CD4-positive, alpha-beta memory T cell (primary cell): Measurements from ENCODE around the gene SLC1A2. TPM values are rescaled to one million over a fixed set of nuclear protein-coding genes. Genes with fewer than 3 reads are reported as not detected.

Source experiments
- CTCF ChIA-PET: fragments of 350-600 bp; sonication (Branson Sonifier 250); formaldehyde crosslinking; loops from one replicate; lab custom pipeline; 2021; ENCODE audit warnings: inconsistent platforms; ENCODE audit not compliant: partially characterized antibody; lab: Charles Lee
- POLR2A ChIA-PET: fragments of 350-600 bp; sonication (Branson Sonifier 250); formaldehyde crosslinking; loops from one replicate; lab custom pipeline; 2021; ENCODE audit not compliant: partially characterized antibody; lab: Charles Lee
- DNase-seq, 5 donors: peaks; one replicate each; pipeline versions ENCODE4 v3.0.0 to v3.0.0-alpha.2; 2020 to 2022; ENCODE audit warnings: mixed read lengths in 1 of 5
- H3K27ac ChIP-seq: one replicate; pipeline ENCODE4 v1.7.0; 2013; ENCODE audit warnings: low read depth, low read length
- H3K27me3 ChIP-seq: 2 replicates; pipeline ENCODE4 v1.7.0; 2013; ENCODE audit warnings: mild to moderate bottlenecking, low read length, moderate library complexity; ENCODE audit not compliant: insufficient read depth
- H3K36me3 ChIP-seq: 2 replicates; pipeline ENCODE4 v1.7.0; 2013; ENCODE audit warnings: mild to moderate bottlenecking, low read length, moderate library complexity; ENCODE audit not compliant: insufficient read depth
- H3K4me1 ChIP-seq: 2 replicates; pipeline ENCODE4 v1.7.0; 2013; ENCODE audit warnings: mild to moderate bottlenecking, low read length, moderate library complexity; ENCODE audit not compliant: insufficient read depth
- H3K4me3 ChIP-seq, 2 donors: one replicate each; pipeline ENCODE4 v1.7.0; 2013; ENCODE audit warnings: low read length in 2 of 2, mild to moderate bottlenecking in 1 of 2
- H3K9me3 ChIP-seq, 2 donors: one replicate each; pipeline ENCODE4 v1.7.0; 2013; ENCODE audit warnings: low read length in 2 of 2, control low read depth in 1 of 2; ENCODE audit not compliant: control insufficient read depth in 1 of 2
- H3K27ac Mint-ChIP-seq, 7 donors: one replicate each; pipeline ENCODE4 v1.8.0; 2020 to 2021; ENCODE audit warnings: mixed read lengths in 7 of 7, mild to moderate bottlenecking in 6 of 7, inconsistent platforms in 3 of 7, moderate library complexity in 3 of 7
- H3K27me3 Mint-ChIP-seq, 2 donors: one replicate each; pipeline ENCODE4 v1.8.0; 2020 to 2021; ENCODE audit warnings: mixed read lengths in 2 of 2
- H3K36me3 Mint-ChIP-seq, 2 donors: one replicate each; pipeline ENCODE4 v1.8.0; 2020 to 2021; ENCODE audit warnings: mixed read lengths in 2 of 2, inconsistent platforms in 1 of 2, mild to moderate bottlenecking in 1 of 2
- H3K4me1 Mint-ChIP-seq, 4 donors: one replicate each; pipeline ENCODE4 v1.8.0; 2020 to 2021; ENCODE audit warnings: mixed read lengths in 4 of 4, mild to moderate bottlenecking in 1 of 4
- H3K4me3 Mint-ChIP-seq, 8 donors: one replicate each; pipeline ENCODE4 v1.8.0; 2020 to 2021; ENCODE audit warnings: mixed read lengths in 8 of 8, mild to moderate bottlenecking in 7 of 8, moderate library complexity in 6 of 8, inconsistent platforms in 3 of 8
- H3K9me3 Mint-ChIP-seq, 8 donors: one replicate each; pipeline ENCODE4 v1.8.0; 2020 to 2021; ENCODE audit warnings: mixed read lengths in 8 of 8, mild to moderate bottlenecking in 5 of 8, inconsistent platforms in 3 of 8, moderate library complexity in 1 of 8
- intact Hi-C: fragments of 100-400 bp; cut with micrococcal nuclease; formaldehyde crosslinking; loops from one replicate; pipeline ENCODE4 v1.15.1; 2023
- polyA plus RNA-seq, 2 donors: library from polyadenylated mRNA; unstranded; fragments of 300-500 nt; fragmentation: Illumina TruSeq; gene quantifications; one replicate each; pipeline ENCODE4 v1.2.3, GENCODE V29; 2021
- total RNA-seq, 2 experiments: library from RNA; stranded (reverse); gene quantifications; one replicate each; pipeline ENCODE4 v1.2.3, GENCODE V29; 2021

SLC1A2 gene
- total and polyA plus RNA-seq, 4 experiments from 2014 or later = 0.08 to 0.25 (median 0.11) TPM

DNA sequence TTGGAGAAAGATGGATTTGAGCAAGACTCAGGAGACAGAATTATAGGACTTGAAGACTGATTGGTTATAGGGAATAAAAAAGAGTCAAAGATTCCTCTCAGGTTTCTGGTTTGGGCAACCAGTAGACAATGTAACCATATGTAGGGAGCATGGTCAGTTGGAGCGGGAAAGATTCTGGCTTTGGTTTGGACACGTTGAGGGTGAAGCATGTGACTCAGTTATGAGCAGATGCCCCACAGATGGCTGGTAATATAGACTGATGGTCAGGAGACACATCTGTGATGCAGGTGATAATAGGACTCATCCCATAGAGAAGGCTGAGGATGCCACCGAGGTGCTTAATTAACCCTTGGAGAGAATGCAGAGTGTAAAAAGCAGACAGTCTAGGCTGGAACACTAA, 148.3 kb downstream of the SLC1A2 start:
- CTCF ChIA-PET = no interaction called here
- H3K36me3 Mint-ChIP-seq = no peaks in the 10 kb centered on the region
- no peaks in the 10 kb centered on the region for H3K27me3 ChIP-seq
- no peak overlapping the region for H3K4me3 ChIP-seq
- POLR2A ChIA-PET = no interaction called here
- peaks cover 24% of the 10 kb centered on the region for H3K4me1 ChIP-seq
- peak overlapping the region in 3 of 7 donors; percentile 3 to 46 (median 19) for H3K27ac Mint-ChIP-seq
- H3K27me3 Mint-ChIP-seq = no peaks in the 10 kb centered on the region
- H3K36me3 ChIP-seq = no peaks in the 10 kb centered on the region
- H3K9me3 Mint-ChIP-seq = no peaks in the 10 kb centered on the region
- H3K4me1 Mint-ChIP-seq = peaks cover 17 to 53% (median 39%) of the 10 kb centered on the region in 4 donors
- H3K9me3 ChIP-seq = no peaks in the 10 kb centered on the region
- H3K27ac ChIP-seq = no peak overlapping the region
- intact Hi-C loops = no loop called here
- no peak for DNase-seq
- peak overlapping the region in 3 of 8 donors; percentile 4 to 36 (median 30) for H3K4me3 Mint-ChIP-seq

DNA sequence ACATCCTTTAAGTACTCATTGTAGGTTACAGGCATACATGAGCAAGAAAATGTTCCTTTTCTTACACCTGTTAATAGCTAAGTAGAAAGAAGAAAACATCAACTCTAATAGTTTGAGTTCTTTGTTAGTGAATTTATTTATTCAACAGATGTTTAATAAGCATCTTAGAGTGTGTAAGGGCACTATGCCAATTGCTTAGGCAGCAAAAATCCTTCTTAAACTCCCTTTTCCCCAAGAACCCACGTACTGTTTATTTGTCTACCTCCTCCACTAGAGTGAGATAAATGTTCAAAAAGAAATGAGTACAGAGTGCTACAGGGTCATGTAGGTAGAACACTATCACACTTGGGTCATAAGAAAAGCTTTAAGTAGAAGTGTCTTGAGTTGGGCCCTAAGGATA, 149.0 kb downstream of the SLC1A2 start:
- Mint-ChIP-seq H3K9me3 (no peaks in the 10 kb centered on the region), H3K4me3 (no peak overlapping the region), H3K27ac (peak overlapping the region in 2 of 7 donors; percentile 7 to 46), H3K27me3 (no peaks in the 10 kb centered on the region), H3K4me1 (peaks cover 19 to 54% (median 38%) of the 10 kb centered on the region in 4 donors), H3K36me3 (no peaks in the 10 kb centered on the region)
- no peaks in the 10 kb centered on the region for H3K36me3 ChIP-seq
- H3K27me3 ChIP-seq = no peaks in the 10 kb centered on the region
- no peak for DNase-seq
- peaks cover 24% of the 10 kb centered on the region for H3K4me1 ChIP-seq
- no peak overlapping the region for H3K27ac ChIP-seq
- no peaks in the 10 kb centered on the region for H3K9me3 ChIP-seq
- intact Hi-C loops = no loop called here
- POLR2A ChIA-PET = no interaction called here
- H3K4me3 ChIP-seq = no peak overlapping the region
- CTCF ChIA-PET = no interaction called here

DNA sequence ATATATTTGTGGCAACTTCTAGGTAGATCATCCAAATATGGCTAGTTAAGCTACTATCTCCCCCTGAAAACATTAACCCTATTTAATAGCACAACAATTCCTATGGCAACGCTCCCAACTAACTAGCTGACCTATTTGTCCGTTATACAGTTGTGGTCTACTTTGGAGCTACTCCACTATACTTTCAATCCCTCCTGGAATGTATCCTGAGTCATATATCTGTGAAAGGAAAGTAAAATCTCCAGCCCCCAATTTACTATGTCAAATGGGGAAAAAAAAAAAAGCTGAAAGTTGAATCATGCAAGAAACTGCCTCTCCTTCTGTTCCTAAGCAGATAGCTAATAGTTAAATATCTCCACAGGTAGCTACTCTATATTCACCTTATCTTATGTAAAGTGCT, 151.9 kb downstream of the SLC1A2 start:
- Mint-ChIP-seq H3K36me3 (no peaks in the 10 kb centered on the region), H3K9me3 (no peaks in the 10 kb centered on the region), H3K27ac (no peak overlapping the region), H3K4me1 (peaks cover 11 to 29% (median 21%) of the 10 kb centered on the region in 4 donors), H3K27me3 (no peaks in the 10 kb centered on the region), H3K4me3 (no peak overlapping the region)
- no peak overlapping the region for H3K27ac ChIP-seq
- no peak overlapping the region for H3K4me3 ChIP-seq
- intact Hi-C loops = no loop called here
- no peaks in the 10 kb centered on the region for H3K36me3 ChIP-seq
- peaks cover 8% of the 10 kb centered on the region for H3K4me1 ChIP-seq
- ChIA-PET POLR2A (interaction anchor here (2.2 kb wide), 1 partner anchor 10 kb away, joined by 7 read pairs; no protein-coding TSS in a partner anchor), CTCF (interaction anchor here (0.7 to 1.2 kb wide), 3 partner anchors 13 to 38 kb away, joined by 3 read pairs; no protein-coding TSS in a partner anchor)
- no peaks in the 10 kb centered on the region for H3K9me3 ChIP-seq
- no peak for DNase-seq
- H3K27me3 ChIP-seq = no peaks in the 10 kb centered on the region

DNA sequence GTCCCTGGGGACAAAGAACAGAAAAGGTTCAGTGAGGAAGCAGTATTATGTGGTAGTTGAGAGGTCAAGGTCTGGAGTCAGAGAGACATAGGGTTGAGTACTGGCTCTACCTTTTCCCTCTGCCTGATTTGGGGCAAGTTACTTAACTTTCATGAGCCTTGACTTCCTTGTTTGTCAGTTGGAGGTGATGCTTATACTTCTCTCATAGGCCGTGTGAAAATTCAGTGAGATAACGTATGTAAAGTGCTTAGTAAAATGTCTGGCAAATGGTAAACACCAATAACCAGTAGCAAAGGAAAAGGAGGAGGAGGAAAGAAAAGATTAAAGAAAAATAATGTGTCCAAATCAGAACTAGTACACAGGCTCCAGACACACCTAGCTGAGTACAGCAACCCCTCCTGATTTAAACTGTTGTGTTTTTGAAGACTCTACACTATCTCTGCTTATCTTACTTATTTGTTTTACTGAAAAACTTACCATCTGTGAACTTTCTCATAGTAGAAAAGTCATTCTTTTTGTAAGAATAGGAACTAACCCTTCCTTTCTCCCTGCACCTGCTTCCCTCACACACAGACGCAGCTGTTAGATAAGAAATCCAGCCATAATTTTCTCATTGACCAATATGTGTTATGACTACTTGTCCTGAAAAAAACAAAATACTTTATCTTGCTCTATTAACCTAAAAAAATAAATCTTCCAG, 153.5 kb downstream of the SLC1A2 start:
- Mint-ChIP-seq H3K4me3 (no peak overlapping the region), H3K27ac (no peak overlapping the region), H3K36me3 (no peaks in the 10 kb centered on the region), H3K9me3 (no peaks in the 10 kb centered on the region), H3K27me3 (no peaks in the 10 kb centered on the region), H3K4me1 (peaks cover 4 to 14% (median 9%) of the 10 kb centered on the region in 4 donors)
- no peak overlapping the region for H3K27ac ChIP-seq
- no peaks in the 10 kb centered on the region for H3K9me3 ChIP-seq
- H3K36me3 ChIP-seq = no peaks in the 10 kb centered on the region
- H3K4me1 ChIP-seq = no peaks in the 10 kb centered on the region
- ChIA-PET POLR2A (interaction anchor here (2.2 kb wide), 1 partner anchor 9 kb away, joined by 7 read pairs; no protein-coding TSS in a partner anchor), CTCF (no interaction called here)
- H3K27me3 ChIP-seq = no peaks in the 10 kb centered on the region
- intact Hi-C loops = no loop called here
- H3K4me3 ChIP-seq = no peak overlapping the region
- no peak for DNase-seq

DNA sequence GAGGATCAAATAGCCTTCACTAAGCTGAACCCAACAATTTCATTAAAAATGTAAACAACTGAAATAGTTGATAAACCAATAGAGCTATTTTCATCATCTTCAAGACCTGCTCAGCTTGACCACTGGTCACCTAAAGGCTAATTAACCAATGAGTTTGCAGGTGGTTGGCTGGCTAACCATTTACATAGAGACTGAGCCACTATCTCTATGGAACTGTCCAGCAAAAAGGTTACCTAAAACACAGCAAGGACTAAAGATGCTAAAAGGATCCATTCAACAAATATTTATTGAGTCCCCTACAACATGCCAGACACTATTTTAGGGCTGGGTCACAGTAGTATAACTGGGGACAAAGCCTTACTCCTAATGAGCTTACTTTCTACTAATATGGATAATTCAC, 156.6 kb downstream of the SLC1A2 start:
- H3K27ac ChIP-seq = no peak overlapping the region
- H3K27me3 Mint-ChIP-seq = peaks cover 0 to 1% of the 10 kb centered on the region in 2 donors
- CTCF ChIA-PET = no interaction called here
- H3K4me1 ChIP-seq = peaks cover 6% of the 10 kb centered on the region
- H3K4me3 Mint-ChIP-seq = no peak overlapping the region
- POLR2A ChIA-PET = interaction anchor here (0.8 to 1.2 kb wide), 3 partner anchors 16 to 89 kb away, joined by 3 to 4 read pairs (median 3); no protein-coding TSS in a partner anchor
- H3K9me3 Mint-ChIP-seq = no peaks in the 10 kb centered on the region
- peak overlapping the region in 1 of 7 donors; percentile 17 for H3K27ac Mint-ChIP-seq
- no peaks in the 10 kb centered on the region for H3K36me3 ChIP-seq
- H3K9me3 ChIP-seq = no peaks in the 10 kb centered on the region
- no peak for DNase-seq
- no peaks in the 10 kb centered on the region for H3K27me3 ChIP-seq
- H3K4me1 Mint-ChIP-seq = peaks cover 7 to 23% (median 10%) of the 10 kb centered on the region in 4 donors
- no peak overlapping the region for H3K4me3 ChIP-seq
- no peaks in the 10 kb centered on the region for H3K36me3 Mint-ChIP-seq
- intact Hi-C loops = no loop called here

DNA sequence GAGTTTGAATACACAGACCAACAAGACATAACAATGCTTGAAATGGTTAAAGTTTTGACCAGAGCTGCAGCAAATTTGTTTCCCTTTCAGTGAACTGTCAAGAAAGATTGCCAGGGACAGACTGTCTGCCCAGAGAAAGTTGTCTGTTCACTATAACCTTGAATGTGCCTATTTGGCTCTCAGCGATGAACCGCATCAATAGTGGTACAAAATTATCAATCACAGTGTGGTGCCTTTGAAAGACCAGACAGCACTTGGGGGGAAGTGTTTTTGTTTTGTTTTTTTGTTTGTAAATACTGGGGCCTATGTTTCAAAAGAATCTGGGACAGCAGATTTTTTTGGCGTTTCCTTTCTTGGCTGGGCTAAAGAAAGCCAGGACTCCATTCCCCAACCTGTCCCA, 157.3 kb downstream of the SLC1A2 start:
- POLR2A ChIA-PET = interaction anchor here (0.8 to 0.9 kb wide), 2 partner anchors 27 to 88 kb away, joined by 3 read pairs; no protein-coding TSS in a partner anchor
- Histone ChIP-seq H3K4me1 (peaks cover 13% of the 10 kb centered on the region), H3K4me3 (no peak overlapping the region), H3K27me3 (no peaks in the 10 kb centered on the region), H3K27ac (no peak overlapping the region), H3K9me3 (no peaks in the 10 kb centered on the region), H3K36me3 (no peaks in the 10 kb centered on the region)
- CTCF ChIA-PET = no interaction called here
- Mint-ChIP-seq H3K27me3 (peaks cover 0 to 1% of the 10 kb centered on the region in 2 donors), H3K36me3 (no peaks in the 10 kb centered on the region), H3K27ac (peak overlapping the region in 1 of 7 donors; percentile 3), H3K4me1 (peaks cover 13 to 30% (median 16%) of the 10 kb centered on the region in 4 donors), H3K9me3 (no peaks in the 10 kb centered on the region), H3K4me3 (no peak overlapping the region)
- intact Hi-C loops = no loop called here
- DNase-seq = no peak

DNA sequence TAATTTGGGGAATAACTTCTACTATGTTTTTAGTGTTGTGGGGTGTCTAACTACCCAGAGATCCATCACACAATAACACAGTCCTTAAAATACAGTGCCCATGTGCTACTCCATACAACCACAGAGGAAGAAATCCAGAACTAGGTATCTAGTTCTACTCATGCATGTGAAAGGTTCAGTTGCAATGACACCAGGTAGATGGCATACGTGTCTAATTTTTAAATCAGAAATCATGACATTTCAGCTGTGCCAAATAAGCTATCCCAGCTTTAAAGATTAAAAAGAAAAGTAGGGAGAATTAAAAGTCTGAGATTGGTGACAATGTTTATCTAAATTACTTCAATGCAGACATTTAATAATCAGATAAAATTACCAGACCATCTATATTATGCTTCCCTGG, 158.2 kb downstream of the SLC1A2 start:
- Mint-ChIP-seq H3K4me1 (peaks cover 19 to 35% (median 21%) of the 10 kb centered on the region in 4 donors), H3K36me3 (no peaks in the 10 kb centered on the region), H3K4me3 (no peak overlapping the region), H3K27ac (no peak overlapping the region), H3K9me3 (no peaks in the 10 kb centered on the region), H3K27me3 (peaks cover 0 to 1% of the 10 kb centered on the region in 2 donors)
- Histone ChIP-seq H3K27ac (no peak overlapping the region), H3K27me3 (no peaks in the 10 kb centered on the region), H3K4me3 (no peak overlapping the region), H3K4me1 (peaks cover 22% of the 10 kb centered on the region), H3K9me3 (no peaks in the 10 kb centered on the region), H3K36me3 (no peaks in the 10 kb centered on the region)
- CTCF ChIA-PET = interaction anchor here (0.7 to 1.1 kb wide), 2 partner anchors 28 to 45 kb away, joined by 3 read pairs; no protein-coding TSS in a partner anchor
- POLR2A ChIA-PET = no interaction called here
- no peak for DNase-seq
- intact Hi-C loops = no loop called here
